Fibroblast of mammary gland (primary cell): ENCODE results near the gene PRR7.

Experiments used
- DNase-seq: peaks from one replicate; pipeline ENCODE4 v3.0.0-alpha.2; 2010; ENCODE audit warnings: low read depth
- H3K4me3 ChIP-seq: 2 replicates; pipeline ENCODE4 v1.5.1; 2011; ENCODE audit warnings: low read depth, mild to moderate bottlenecking, low read length, moderate library complexity; ENCODE audit not compliant: control insufficient read depth
- TF ChIP-seq, protein P1 (sequence below): conservative IDR thresholded peaks from 2 replicates; pipeline ENCODE4 v1.5.1; 2011; ENCODE audit warnings: low read depth, low read length, inconsistent platforms; ENCODE audit not compliant: control insufficient read depth, insufficient read depth

Gene PRR7

DNA sequence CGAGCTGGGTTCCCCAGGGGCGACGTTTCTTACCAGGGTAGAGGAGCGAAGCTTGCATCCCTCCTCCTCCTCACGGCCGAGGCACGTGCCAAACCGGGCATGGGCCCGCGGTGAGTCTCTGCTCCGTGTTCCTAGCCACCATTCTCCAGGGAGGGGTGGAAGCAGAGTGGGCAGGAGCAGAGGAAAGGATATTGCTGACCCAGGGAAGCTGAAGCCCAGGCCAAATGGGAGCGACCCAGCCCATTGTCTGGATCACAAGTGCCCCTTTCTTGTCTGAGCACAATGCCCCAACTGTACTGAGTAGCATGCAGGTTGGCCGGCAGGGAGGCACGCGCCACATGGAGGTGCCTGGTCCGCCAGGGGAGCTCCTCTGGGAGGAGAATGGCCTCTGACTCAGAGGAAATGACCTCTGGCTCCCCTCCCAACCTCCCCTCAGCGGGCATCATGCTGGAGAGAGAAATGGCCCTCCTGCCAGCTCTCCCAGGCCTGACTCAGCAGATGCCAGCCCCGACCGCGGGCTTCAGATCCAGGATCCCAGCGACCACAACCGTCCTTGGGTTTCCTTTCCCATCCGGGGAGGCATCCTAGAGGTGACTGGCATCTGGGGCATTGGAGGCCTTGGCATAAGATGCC, 1.1 kb downstream of the PRR7 start:
- TF ChIP-seq, protein P1, sequence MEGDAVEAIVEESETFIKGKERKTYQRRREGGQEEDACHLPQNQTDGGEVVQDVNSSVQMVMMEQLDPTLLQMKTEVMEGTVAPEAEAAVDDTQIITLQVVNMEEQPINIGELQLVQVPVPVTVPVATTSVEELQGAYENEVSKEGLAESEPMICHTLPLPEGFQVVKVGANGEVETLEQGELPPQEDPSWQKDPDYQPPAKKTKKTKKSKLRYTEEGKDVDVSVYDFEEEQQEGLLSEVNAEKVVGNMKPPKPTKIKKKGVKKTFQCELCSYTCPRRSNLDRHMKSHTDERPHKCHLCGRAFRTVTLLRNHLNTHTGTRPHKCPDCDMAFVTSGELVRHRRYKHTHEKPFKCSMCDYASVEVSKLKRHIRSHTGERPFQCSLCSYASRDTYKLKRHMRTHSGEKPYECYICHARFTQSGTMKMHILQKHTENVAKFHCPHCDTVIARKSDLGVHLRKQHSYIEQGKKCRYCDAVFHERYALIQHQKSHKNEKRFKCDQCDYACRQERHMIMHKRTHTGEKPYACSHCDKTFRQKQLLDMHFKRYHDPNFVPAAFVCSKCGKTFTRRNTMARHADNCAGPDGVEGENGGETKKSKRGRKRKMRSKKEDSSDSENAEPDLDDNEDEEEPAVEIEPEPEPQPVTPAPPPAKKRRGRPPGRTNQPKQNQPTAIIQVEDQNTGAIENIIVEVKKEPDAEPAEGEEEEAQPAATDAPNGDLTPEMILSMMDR, result no peak
- peak overlapping the region; percentile 46 for H3K4me3 ChIP-seq
- DNase-seq, result peak; percentile 80

DNA sequence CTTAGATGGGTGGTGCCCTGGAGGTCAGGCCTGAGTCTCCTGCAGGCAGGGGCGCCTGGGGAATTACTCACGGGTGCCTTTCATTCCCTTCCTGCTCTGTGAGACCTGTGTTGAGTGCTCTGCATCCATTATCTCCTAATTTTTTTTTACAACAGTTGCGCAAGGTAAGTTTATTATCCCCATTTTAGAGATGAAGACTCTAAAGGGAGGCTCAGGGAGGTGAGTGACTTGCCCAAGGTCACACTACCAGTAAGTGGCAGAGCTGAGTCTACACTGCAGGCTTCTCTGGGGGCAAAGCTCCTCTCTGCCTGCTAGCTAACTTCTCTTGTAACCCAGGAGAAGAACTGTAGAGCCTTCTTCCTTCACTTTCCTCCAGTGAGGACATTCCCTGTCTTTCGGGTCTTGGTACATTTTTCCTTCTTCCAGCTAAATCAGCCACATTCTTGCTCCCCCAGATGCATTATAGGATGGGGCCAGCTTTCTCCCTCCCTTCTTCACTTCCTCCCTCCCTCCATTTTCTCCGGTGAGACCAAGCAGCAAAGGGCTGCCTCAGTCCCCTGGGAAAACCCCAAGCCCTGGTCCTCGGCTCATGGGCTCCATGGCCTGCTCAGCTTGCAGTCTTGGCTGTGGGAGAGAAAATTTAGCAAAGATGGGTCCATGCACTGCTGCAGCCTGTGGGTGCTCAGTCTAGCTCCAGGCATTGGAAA, 1.8 kb downstream of the PRR7 start:
- TF ChIP-seq, protein P1, result no peak
- no peak overlapping the region for H3K4me3 ChIP-seq
- DNase-seq, result no peak

DNA sequence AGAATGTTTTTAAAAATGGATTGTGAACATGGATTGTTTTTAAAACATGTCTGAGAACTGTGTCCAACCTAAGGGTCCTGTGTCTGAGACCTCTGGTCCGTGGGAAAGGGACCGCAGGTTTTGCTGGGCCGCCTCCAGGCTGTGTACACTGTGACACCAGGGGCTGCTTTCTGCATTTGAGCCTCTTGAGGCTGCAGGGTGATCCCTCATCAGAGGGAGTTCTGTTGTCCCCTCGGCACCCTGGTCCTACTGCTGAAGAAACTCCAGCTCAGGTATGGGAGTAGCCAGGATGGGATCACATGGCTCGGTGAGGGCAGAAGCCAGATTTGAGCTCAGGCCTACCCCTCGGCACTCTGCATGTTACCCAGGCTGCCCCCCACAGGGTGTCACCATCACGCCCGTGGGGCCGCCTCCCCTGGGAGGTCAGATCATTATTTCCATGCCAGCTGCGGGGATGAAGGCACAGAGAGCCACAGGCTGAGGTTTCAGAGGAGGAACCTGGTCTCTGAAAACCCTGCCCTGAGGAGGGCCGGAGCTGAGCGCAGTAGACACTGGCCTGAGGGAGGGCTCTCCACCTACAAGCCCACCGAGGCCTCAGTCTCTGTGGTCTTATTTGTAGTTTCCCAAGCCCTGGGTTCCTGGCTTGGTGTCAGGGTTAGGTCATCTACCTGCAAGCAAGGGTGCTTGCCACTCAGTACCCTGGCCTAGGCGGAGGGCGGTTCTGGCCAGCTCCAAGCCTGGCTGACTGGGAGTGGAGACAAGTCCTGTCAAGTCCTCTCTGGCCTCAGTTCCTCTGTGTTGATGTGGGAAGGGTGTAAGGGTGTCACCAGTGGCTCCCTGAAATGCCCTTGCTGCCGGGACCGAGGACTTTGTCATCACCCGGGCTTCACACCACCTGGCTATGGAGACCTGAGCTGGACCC, 2.8 kb downstream of the PRR7 start:
- no peak for DNase-seq
- TF ChIP-seq, protein P1, result no peak
- H3K4me3 ChIP-seq, result no peak overlapping the region

DNA sequence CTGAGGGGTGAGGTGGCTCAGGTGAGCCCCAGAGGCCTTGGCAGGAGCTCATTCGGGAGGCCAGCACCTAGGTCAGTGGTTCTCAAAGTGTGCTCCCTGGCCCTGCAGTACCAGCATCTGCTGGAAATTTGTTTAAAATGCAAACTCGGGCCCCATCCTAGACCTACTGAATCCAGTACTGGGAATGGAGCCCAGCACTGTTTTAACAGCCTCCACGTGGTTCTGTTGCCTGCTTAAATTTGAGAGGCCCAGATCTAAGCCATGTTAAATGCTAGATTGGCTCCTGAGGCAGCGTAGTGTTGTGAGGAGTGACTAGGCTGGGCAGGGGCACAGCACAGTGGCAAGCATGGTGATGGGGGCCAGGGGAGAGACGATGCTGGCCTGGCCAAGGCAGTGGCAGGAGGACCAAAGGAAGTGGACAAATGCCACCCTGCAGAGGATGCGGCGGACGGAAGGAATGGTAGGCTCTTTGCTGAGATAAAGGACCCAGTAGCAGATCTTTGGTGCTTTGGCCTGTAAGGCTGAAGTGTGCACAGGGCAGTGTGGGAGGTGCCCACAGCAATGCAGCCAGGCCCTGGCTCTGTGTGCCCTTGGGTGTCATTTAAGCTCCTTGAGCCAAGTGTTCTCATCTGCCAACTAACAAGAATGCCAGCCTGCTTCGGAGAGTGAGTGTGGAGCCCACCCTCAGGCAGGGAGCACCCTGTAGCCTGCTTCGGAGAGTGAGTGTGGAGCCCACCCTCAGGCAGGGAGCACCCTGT, 4.2 kb downstream of the PRR7 start:
- no peak for DNase-seq
- H3K4me3 ChIP-seq, result no peak overlapping the region
- TF ChIP-seq, protein P1, result no peak

DNA sequence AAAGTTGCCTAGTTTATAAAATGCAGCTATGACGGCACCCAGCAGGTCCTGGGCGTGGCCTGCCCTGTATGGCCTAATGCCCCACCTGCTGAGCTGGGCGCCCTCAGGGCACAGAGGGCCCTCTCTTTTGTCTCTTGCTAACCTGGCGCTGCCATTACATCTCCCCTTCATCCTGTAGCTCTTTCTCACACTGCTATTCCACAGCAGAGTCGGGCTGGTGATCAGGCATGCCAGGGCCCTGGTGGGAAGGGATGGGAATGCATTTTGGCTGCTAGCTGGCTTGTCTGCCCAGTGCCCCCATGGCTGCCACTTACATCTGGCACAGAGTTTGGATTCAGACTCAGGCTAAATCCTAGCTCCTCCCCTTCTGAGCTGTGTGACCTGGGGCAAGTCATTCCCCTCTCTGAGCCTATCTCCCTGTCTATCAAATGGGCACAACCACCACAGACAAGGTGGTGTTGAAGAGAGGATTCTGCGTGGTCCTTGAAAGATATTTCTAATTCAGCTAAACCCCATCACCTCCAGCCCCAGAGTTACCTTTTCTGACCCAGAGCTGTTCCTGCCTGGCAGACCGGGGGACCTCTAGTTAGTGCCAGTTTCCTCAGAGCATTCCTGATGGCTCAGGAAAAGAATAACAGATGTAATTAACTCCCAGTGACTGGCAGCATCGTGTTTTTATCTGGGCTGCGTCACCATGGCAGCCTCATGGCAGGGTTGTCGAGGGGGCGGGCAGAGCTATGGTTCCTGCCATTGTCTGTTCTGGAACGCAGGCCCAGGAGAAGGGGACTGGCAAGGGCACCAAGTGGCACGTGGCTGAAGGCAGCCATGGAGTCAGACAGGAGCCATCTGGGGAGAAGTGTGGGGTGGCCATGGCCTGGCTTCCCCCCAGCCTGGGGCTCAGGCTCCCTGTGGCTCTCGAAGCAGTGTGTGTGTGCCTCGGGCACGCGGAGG, 6.3 kb downstream of the PRR7 start:
- no peak overlapping the region for H3K4me3 ChIP-seq
- TF ChIP-seq, protein P1, result no peak
- DNase-seq, result no peak
